AG08396 (cell line): Measurements from ENCODE around the gene KDM4D.
A peak's percentile ranks its signal among the peaks of the same experiment; 100 is the strongest.
"Not testable (repeated sequence)": the region's sequence is repeated elsewhere in the genome, so short reads cannot be mapped to it uniquely, and the experiment has no call there.

Experiments
- DNase-seq: peaks from one replicate; pipeline ENCODE4 v3.0.0; 2012; ENCODE audit warnings: low spot score, mixed read lengths

Gene KDM4D

DNA sequence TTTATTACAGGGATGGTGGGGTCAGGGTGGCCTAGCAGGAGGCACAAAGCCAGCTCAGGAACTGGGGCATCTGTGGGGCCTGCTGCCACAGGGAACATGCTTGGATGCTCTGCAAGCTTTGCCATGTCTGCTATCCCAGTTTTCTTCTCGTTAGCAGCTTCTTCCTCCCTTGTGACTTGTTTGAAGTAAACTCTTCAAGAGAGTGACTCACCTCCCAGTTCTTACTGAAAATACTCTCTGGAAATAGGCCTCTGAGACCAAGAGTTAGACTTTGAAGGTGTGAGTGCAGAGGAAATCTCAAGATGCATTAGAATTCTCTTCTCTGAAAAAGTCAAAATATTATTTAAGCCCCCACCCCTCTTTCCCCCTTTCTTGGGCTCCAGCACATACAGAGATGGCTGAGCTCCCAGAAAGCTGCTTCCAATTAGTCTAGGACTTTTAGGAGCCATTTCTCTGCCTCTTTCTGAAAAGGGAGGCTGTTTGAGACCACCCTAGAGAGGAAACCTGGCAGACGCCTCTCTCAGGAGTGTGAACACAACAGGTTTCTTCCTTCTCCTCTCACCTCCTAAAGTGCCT, 15.3 kb upstream of the KDM4D start:
- peak; percentile 31 for DNase-seq

- no peak for DNase-seq
Measured at GRCh38 chr11:94959179-94959578, 14.3 kb upstream of the KDM4D start.

GRCh38 chr11:94960488-94960887, 13.0 kb upstream of the KDM4D start:
- no peak for DNase-seq

- DNase-seq = no peak
Measured at GRCh38 chr11:94961255-94961654, 12.3 kb upstream of the KDM4D start.

DNA sequence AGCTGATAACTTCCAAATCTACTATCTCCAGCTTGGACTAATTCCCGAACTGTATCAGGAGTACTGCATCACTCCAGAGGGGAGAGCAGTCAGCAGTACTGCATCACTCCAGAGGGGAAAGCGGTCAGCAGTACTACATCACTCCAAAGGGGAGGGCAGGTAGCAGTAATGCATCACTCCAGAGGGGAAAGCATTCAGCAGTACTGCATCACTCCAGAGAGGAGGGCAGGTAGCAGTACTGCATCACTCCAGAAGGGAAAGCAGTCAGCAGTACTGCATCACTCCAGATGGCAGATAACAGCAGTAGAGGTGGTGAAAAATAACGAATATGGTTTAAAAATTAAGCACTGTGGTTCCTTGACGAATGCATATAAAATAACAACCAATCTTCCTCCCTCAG, 8.6 kb upstream of the KDM4D start:
- no peak for DNase-seq

GRCh38 chr11:94968334-94968958, 5.1 kb upstream of the KDM4D start:
- DNase-seq = peak; percentile 44

GRCh38 chr11:94972700-94973098, 810 bp upstream of the KDM4D start:
- no peak for DNase-seq

DNA sequence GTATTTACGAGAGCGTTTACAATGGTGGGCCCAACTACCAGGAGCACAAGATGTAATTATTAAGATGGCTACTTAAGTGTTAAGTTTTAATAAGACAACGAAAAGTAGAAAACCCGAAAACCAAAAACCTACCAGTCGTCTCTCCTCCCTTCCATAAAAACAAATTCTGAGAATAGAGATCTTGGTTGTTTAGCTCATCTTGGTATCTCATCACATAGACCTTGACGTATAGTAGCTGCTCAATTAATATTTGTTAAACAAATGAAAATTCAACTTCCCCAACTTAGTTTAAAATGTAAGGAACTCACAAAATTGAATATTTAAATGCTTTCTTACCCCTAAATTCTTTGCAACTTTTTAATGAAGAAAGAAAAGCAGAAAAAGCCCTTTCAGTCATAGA, 669 bp downstream of the KDM4D start:
- DNase-seq = no peak

GRCh38 chr11:94975599-94975998, 2.1 kb downstream of the KDM4D start:
- no peak for DNase-seq

DNA sequence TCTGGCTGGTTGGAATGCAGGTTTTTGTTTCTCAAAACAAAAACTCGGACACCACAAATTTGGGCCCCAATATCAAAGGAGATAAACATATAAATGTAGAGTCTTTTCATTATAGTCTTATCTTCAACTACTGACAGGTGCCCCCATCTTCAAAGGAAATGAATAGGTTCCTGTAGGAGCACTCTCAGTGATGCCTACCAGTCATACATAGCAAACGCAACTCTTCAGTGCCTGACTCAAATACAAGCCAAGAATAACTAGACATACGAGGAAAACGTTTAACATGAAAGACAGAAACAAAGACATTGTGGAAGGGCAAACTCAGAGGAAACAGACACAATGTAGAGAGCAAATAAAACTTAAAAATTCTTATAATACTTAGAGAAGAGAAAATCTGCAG, 13.9 kb downstream of the KDM4D start:
- no peak for DNase-seq

DNA sequence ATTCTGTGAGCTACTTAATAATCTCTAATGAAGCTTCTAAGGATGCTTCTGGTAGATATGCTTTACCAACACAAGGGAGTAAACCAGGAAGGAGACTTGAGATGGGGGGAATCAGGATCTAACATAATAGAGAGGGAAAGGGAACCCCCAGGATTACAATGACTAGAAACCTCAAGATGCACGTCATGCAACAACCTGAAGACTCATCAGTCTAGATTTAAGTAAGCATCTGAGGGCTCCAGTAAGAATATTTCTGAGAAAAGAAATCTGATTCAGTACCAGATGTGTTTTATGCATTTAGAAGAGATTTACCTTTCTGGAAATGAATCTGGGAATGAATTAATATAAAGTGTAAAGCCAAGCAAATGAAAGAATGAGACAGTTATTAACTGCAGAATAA, 15.2 kb downstream of the KDM4D start:
- no peak for DNase-seq

DNA sequence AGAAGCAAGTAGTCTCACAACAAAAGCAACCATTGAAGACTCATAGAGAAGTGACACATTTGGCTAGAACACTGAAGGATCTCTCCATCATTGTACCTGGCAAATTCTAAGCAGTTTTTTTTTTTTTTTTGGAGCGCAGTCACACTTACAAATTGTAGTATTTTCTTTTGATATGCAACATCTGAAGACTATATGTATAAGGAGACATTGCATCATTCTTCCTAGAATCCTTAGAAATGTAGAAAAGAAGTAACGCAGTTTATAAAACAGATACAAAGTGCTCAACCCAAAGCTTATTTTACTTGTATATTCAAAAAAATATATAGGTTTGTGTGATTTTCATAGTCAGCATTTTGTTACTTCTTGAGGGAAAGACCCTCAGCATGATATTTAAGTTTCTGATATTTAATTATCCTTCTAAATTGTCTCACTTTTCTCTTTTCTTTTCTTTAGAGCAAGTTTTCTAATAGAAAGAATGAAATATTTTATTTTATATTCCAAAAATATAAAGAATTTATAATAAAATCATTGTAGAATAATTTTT, 20.0 kb downstream of the KDM4D start:
- DNase-seq = no peak

- no peak for DNase-seq
Measured at GRCh38 chr11:94997437-94997836, 23.9 kb downstream of the KDM4D start.

DNA sequence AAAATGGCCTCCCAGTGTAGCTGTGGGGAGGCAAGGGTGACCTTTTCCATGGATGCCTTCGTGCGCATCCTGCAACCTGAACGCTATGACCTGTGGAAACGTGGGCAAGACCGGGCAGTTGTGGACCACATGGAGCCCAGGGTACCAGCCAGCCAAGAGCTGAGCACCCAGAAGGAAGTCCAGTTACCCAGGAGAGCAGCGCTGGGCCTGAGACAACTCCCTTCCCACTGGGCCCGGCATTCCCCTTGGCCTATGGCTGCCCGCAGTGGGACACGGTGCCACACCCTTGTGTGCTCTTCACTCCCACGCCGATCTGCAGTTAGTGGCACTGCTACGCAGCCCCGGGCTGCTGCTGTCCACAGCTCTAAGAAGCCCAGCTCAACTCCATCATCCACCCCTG, 24.8 kb downstream of the KDM4D start:
- DNase-seq = no peak

DNA sequence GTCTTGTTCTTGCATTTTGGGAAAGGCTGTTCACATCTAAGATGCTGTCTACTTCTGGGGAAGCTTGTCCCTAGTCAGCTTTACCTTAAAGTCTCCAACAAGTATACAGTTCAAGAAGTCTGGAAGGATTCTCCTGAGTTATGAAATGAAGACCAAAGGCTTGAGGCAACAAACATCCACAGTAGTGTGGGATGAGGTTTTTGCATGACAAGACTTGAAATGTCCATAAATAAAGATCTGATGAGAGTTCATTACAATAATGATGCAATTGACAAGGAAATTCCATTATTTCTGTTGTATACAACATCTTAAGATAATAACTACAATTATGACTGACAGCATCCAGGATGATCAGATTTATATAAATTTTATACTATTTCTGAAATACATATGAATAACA, 30.2 kb downstream of the KDM4D start:
- DNase-seq = no peak

DNA sequence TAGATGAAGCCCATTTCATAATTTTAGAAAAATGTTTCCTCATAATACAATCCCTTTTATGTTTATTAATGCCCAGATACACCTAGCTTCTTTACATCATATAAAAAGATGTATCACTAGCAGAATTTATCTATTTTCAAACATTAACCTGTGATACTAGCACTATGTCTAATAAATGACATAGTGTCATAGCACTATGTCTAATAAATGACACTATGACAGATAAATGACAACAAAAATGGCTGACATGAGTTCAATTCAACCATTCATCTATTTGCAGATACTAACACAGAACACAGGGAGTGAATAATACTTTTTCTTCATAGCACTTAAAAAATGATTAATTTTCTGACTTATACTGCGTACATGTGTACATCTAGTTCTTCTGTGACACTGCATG, 32.1 kb downstream of the KDM4D start:
- DNase-seq = no peak

- no peak for DNase-seq
Measured at GRCh38 chr11:95011376-95011775, 37.9 kb downstream of the KDM4D start.

DNA sequence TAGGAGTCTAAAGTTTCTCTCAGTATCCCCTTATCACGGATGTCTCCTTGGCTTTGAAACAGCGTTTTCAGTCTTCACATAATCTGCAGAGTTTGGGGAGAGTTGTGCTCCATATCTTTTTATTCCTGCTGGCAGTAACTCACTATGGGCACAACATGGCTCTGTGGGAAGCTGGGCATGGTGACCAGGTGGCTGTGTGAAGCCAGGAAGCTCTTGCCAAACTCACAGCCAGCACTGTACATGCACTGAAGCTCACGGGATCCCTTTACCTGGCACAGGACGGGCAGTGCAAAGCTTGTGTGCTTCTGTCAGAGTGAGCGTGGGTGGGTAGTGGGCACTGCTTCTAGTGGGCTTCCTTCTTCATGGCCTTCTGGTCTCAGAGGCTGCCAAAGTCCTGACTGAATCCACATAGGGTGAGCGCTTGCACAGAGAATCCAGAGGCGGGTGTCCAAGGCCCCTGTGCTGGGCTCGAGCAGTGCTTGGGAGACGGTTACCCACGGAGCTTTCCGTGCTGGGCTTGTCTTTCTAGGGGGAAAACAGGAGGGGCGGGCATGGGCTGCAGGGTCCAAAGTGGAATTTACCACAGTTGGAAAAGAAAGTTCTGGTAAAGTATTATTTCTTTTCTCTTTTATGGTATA, 40.8 kb downstream of the KDM4D start:
- DNase-seq = no peak

GRCh38 chr11:95016139-95016538, 42.6 kb downstream of the KDM4D start:
- no peak for DNase-seq

GRCh38 chr11:95021468-95021867, 48.0 kb downstream of the KDM4D start:
- DNase-seq = not testable (repeated sequence)

GRCh38 chr11:95024958-95025357, 51.4 kb downstream of the KDM4D start, which contains the start of gene KDM4E:
Gene KDM4E, plus strand, starts transcription at chr11:95025258. Its CDS starts 300 bp downstream, at chr11:95025558.
- DNase-seq = no peak

- DNase-seq = not testable (repeated sequence)
Measured at GRCh38 chr11:95025594-95025993, 52.1 kb downstream of the KDM4D start.

DNA sequence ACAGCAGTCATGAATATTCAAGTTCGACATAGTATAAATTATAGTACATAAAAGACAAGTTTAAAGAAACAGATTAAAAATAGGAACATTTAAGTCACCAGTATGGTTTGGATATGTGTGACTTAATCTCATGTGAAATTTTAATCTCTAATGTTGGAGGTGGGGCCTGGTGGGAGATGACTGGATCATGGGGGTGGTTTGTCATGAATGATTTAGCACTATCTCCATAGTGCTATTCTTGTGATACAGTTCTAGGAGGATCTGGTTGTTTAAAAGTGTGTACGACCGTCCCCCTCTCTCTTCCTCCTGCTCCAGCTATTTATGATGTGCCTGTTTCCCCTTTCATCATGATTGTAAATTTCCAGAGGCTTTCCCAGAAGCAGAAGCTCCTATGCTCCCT, 54.8 kb downstream of the KDM4D start:
- no peak for DNase-seq
